ENCODE data around the gene MAPKAPK5. TPM values are rescaled to one million over a fixed set of nuclear protein-coding genes. Genes with fewer than 3 reads are reported as not detected.

Gene MAPKAPK5
- total RNA-seq, 4 donors from 2014 or later: 40.7 to 70.4 (median 50.4) TPM

DNA sequence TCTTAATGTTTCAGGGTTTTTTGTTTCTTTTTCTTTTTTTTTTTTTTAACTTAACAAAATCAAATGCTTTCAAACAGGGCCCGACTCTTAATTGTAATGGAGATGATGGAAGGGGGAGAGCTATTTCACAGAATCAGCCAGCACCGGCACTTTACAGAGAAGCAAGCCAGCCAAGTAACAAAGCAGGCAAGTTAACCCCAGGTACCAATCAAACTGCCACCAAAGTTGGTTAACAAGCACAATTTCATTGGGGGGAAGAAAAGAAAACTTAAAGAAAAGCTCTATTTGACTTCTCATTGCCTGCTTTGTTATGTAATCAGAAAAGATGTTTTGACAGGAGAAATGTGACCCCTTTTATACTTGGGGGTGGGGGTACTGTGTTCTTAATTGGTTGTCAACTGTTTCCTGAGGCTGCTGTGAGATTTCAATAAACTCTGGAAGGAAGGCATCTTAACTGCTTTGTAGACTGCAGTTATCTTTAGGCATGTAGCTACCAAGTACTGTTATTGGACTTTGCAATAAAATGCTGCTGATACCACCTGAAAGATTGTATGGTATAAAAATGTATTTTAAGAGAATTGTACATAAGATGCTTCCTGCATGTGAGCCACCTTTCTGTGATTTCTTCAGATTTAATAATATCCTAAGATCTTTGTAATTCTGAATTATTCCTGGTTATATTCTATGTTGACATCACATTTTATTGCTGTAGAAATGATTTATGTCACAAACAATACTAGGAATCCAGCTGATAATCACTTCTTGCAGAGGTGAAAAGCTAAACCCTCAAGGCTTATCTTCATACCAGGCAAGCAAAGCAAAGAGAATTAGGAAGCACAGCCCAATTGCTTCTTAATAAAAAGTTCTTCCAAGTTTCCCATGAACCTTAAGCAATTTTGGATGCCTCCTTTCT lies 26.9 kb downstream of the MAPKAPK5 start:
- H3K9me3 ChIP-seq: no peaks in the 10 kb centered on the region
- H3K4me3 ChIP-seq: no peak overlapping the region
- no peak overlapping the region for H3K27ac ChIP-seq
- H3K4me1 ChIP-seq: no peaks in the 10 kb centered on the region
- 17 to 33% methylated on average over 1 of the region's 2 CpGs for WGBS, 2 donors (ENCODE audit: low coverage in 1 of 2)
- peaks cover 10 to 92% of the 10 kb centered on the region in 2 donors for H3K36me3 ChIP-seq
- H3K27me3 ChIP-seq: no peaks in the 10 kb centered on the region
- ATAC-seq: no peak
- TF ChIP-seq, protein P1, sequence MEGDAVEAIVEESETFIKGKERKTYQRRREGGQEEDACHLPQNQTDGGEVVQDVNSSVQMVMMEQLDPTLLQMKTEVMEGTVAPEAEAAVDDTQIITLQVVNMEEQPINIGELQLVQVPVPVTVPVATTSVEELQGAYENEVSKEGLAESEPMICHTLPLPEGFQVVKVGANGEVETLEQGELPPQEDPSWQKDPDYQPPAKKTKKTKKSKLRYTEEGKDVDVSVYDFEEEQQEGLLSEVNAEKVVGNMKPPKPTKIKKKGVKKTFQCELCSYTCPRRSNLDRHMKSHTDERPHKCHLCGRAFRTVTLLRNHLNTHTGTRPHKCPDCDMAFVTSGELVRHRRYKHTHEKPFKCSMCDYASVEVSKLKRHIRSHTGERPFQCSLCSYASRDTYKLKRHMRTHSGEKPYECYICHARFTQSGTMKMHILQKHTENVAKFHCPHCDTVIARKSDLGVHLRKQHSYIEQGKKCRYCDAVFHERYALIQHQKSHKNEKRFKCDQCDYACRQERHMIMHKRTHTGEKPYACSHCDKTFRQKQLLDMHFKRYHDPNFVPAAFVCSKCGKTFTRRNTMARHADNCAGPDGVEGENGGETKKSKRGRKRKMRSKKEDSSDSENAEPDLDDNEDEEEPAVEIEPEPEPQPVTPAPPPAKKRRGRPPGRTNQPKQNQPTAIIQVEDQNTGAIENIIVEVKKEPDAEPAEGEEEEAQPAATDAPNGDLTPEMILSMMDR (IDR thresholded peaks at IDR 0.05): no peak
- TF ChIP-seq EP300 (IDR thresholded peaks at IDR 0.05) (no peak), POLR2A (IDR thresholded peaks at IDR 0.05) (no peak), POLR2AphosphoS5 (IDR thresholded peaks at IDR 0.05) (no peak)

DNA sequence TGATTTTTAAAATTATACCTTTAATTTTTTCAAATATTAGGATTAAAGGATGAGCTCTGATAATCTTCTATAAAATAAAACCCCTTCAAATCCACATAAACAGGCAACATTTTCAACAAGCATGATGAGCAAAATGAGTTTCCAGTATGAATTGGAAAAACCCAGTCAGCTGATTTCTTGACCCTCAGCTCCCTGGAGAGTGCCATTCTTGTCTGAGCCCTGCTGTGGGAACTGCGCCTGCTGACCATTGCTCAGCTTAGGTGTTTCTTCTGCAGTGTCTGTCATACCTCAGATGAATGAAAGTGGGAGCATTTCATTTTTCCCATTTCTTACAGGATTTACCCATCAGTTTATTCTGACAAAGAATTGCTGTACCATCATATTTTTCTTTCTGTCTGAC lies 27.6 kb downstream of the MAPKAPK5 start:
- H3K4me3 ChIP-seq: no peak overlapping the region
- H3K9me3 ChIP-seq: no peaks in the 10 kb centered on the region
- H3K4me1 ChIP-seq: no peaks in the 10 kb centered on the region
- H3K27me3 ChIP-seq: no peaks in the 10 kb centered on the region
- ATAC-seq: no peak
- H3K27ac ChIP-seq: no peak overlapping the region
- H3K36me3 ChIP-seq: peaks cover 10 to 96% of the 10 kb centered on the region in 2 donors
- WGBS, 2 donors (ENCODE audit: low coverage in 1 of 2): 92 to 100% methylated on average over 1 of the region's 1 CpG
- TF ChIP-seq EP300 (IDR thresholded peaks at IDR 0.05): no peak

DNA sequence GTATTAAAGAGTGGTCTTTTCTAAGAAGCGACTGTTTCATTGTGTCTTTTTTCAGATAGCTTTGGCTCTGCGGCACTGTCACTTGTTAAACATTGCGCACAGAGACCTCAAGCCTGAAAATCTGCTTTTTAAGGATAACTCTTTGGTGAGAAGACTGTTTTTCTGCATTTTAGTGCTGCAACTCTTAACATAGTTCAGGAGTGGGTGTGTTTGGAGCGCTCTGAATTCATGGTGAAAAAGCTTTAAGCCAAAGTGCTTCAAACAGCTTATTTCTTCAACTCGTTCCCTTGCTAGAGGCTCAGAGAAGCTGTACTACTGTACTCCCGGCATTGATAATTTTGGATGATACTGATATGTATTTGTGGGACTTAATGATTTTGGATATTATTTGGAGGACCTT lies 28.2 kb downstream of the MAPKAPK5 start:
- Histone ChIP-seq H3K27me3 (no peaks in the 10 kb centered on the region), H3K4me3 (no peak overlapping the region), H3K9me3 (no peaks in the 10 kb centered on the region), H3K4me1 (no peaks in the 10 kb centered on the region), H3K36me3 (peaks cover 10 to 99% of the 10 kb centered on the region in 2 donors), H3K27ac (no peak overlapping the region)
- WGBS, 2 donors (ENCODE audit: low coverage in 1 of 2): 83 to 94% methylated on average over 4 to 6 of the region's 6 CpGs
- no peak for ATAC-seq
- TF ChIP-seq EP300 (IDR thresholded peaks at IDR 0.05) (no peak), POLR2A (IDR thresholded peaks at IDR 0.05) (no peak), POLR2AphosphoS5 (IDR thresholded peaks at IDR 0.05) (no peak)
- TF ChIP-seq, protein P1 (IDR thresholded peaks at IDR 0.05): no peak

DNA sequence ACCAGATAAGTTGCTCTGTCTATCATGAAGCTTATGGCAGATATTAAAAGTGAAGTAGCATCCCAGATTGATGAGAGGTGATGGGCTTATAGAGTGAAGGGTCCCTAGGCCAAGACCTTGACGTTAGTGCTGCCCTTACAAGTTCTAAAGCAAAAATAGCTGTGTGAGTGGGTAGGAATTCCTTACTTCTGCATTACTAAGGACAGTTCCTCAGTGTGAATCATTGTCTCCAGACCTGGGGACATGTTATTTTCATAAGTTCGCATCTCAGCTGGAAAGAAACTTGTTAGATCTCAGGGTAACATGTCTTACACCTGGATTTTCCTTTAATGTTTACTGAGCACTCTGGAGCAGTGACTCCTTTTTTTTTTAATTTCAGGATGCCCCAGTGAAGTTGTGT lies 28.7 kb downstream of the MAPKAPK5 start:
- Histone ChIP-seq H3K9me3 (no peaks in the 10 kb centered on the region), H3K4me3 (no peak overlapping the region), H3K36me3 (peaks cover 10 to 99% of the 10 kb centered on the region in 2 donors), H3K4me1 (no peaks in the 10 kb centered on the region), H3K27ac (no peak overlapping the region), H3K27me3 (no peaks in the 10 kb centered on the region)
- TF ChIP-seq POLR2AphosphoS5 (IDR thresholded peaks at IDR 0.05) (no peak), POLR2A (IDR thresholded peaks at IDR 0.05) (no peak), EP300 (IDR thresholded peaks at IDR 0.05) (no peak)
- TF ChIP-seq, protein P1 (IDR thresholded peaks at IDR 0.05): no peak
- whole genome bisulfite sequencing, 2 donors (ENCODE audit: low coverage in 1 of 2): 94% methylated on average over 2 of the region's 2 CpGs
- no peak for ATAC-seq

DNA sequence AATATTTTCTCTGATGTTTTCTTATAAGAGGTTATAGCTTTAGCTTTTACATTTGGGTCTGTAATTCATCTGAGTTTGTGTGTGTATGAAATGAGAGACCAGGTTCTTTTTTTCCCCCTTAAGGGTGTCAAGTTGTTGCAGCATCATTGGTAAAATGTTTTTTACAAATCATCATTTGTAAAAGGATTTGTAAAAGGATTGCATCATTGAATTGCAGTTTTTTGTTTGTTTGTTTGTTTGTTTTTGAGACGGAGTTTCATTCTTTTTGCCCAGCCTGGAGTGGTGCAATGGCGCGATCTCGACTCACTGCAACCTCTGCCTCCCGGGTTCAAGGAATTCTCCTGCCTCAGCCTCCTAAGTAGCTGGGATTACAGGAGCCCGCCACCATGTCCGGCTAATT lies 31.1 kb downstream of the MAPKAPK5 start:
- Histone ChIP-seq H3K9me3 (no peaks in the 10 kb centered on the region), H3K4me1 (no peaks in the 10 kb centered on the region), H3K27me3 (no peaks in the 10 kb centered on the region), H3K4me3 (no peak overlapping the region), H3K27ac (no peak overlapping the region), H3K36me3 (peaks cover 10 to 99% of the 10 kb centered on the region in 2 donors)
- TF ChIP-seq POLR2A (IDR thresholded peaks at IDR 0.05) (no peak), EP300 (IDR thresholded peaks at IDR 0.05) (no peak), POLR2AphosphoS5 (IDR thresholded peaks at IDR 0.05) (no peak)
- 81% methylated on average over 7 of the region's 7 CpGs; no CpG with 5 or more reads in 1 of the 2 donors for WGBS, 2 donors (ENCODE audit: low coverage in 1 of 2)
- no peak for ATAC-seq

DNA sequence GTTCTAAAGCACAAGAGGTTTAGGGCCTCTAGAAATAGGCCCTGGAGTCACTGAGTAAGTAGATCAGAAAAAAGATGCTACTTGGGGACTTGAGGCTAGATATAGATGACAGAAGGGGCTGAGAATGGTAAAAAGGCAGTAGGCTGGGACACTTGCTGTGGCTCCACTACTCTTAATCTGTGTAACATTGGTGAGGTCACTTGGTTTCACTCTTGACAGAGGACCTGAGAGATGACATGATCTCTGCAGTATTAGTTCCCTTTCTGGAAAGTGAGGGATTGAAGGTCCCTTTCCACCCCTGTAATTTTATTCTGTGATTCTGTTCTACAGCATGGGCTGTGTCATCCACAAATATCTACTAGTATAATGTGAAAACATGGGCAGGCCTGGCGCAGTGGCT lies 39.7 kb downstream of the MAPKAPK5 start:
- Histone ChIP-seq H3K4me1 (no peaks in the 10 kb centered on the region), H3K4me3 (no peak overlapping the region), H3K27ac (no peak overlapping the region), H3K27me3 (no peaks in the 10 kb centered on the region), H3K36me3 (peaks cover 0 to 98% of the 10 kb centered on the region in 2 donors), H3K9me3 (no peaks in the 10 kb centered on the region)
- ATAC-seq: no peak
- WGBS, 2 donors (ENCODE audit: low coverage in 1 of 2): 100% methylated on average over 1 of the region's 1 CpG
- TF ChIP-seq POLR2AphosphoS5 (IDR thresholded peaks at IDR 0.05) (no peak), EP300 (IDR thresholded peaks at IDR 0.05) (no peak)

Data from gastroesophageal sphincter (tissue), 4 donors.